Neural progenitor cell (in vitro differentiated cells): ENCODE measurements around the gene KNG1. TPM values are rescaled to one million over a fixed set of nuclear protein-coding genes. Genes with fewer than 3 reads are reported as not detected.
A peak's percentile ranks its signal among the peaks of the same experiment; 100 is the strongest.

ENCODE experiments used
- DNase-seq: peaks from one replicate; pipeline ENCODE4 v3.0.0-alpha.2; 2016; ENCODE audit warnings: low spot score
- H2AFZ ChIP-seq: fragments of 200-600 bp; sonication (generic); replicated peaks from 2 replicates; pipeline ENCODE4 v1.6.1; 2016; ENCODE audit warnings: antibody characterized with exemption
- H3F3A ChIP-seq: fragments of 200-600 bp; sonication (generic); 2 replicates; pipeline ENCODE4 v1.6.1; 2016; ENCODE audit warnings: antibody characterized with exemption, low read depth
- H3K27ac ChIP-seq: fragments of 200-600 bp; sonication (generic); 2 replicates; pipeline ENCODE4 v1.5.1; 2016; ENCODE audit warnings: mild to moderate bottlenecking
- H3K27me3 ChIP-seq: fragments of 200-600 bp; sonication (generic); 2 replicates; pipeline ENCODE4 v1.6.1; 2016; ENCODE audit warnings: mild to moderate bottlenecking, moderate library complexity
- H3K36me3 ChIP-seq: fragments of 200-600 bp; sonication (generic); 2 replicates; pipeline ENCODE4 v1.5.1; 2016
- H3K4me1 ChIP-seq: fragments of 200-600 bp; sonication (generic); 2 replicates; pipeline ENCODE4 v1.6.1; 2016; ENCODE audit warnings: mixed run types
- H3K4me2 ChIP-seq: fragments of 200-600 bp; sonication (generic); 2 replicates; pipeline ENCODE4 v1.6.1; 2016
- H3K4me3 ChIP-seq: fragments of 200-600 bp; sonication (generic); 2 replicates; pipeline ENCODE4 v1.5.1; 2016
- H3K79me2 ChIP-seq: fragments of 200-600 bp; sonication (generic); 2 replicates; pipeline ENCODE4 v1.6.1; 2016; ENCODE audit warnings: low read depth
- H3K9ac ChIP-seq: fragments of 200-600 bp; sonication (generic); 2 replicates; pipeline ENCODE4 v1.6.1; 2016
- H3K9me3 ChIP-seq: fragments of 200-600 bp; sonication (generic); 2 replicates; pipeline ENCODE4 v1.5.1; 2016; ENCODE audit warnings: low read depth
- H4K20me1 ChIP-seq: fragments of 200-600 bp; sonication (generic); 2 replicates; pipeline ENCODE4 v1.6.1; 2016; ENCODE audit warnings: low read depth
- H3K27ac Mint-ChIP-seq: 3 replicates; pipeline ENCODE4 v1.8.0; 2021; ENCODE audit warnings: mixed read lengths
- H3K27me3 Mint-ChIP-seq: 2 replicates; pipeline ENCODE4 v1.8.0; 2022; ENCODE audit warnings: low read depth, mild to moderate bottlenecking, inconsistent platforms, moderate library complexity, mixed read lengths; ENCODE audit not compliant: insufficient read depth
- H3K36me3 Mint-ChIP-seq: 3 replicates; pipeline ENCODE4 v1.8.0; 2021; ENCODE audit warnings: mixed read lengths
- H3K4me1 Mint-ChIP-seq: 3 replicates; pipeline ENCODE4 v1.8.0; 2021; ENCODE audit warnings: mixed read lengths
- H3K4me3 Mint-ChIP-seq: 3 replicates; pipeline ENCODE4 v1.8.0; 2021; ENCODE audit warnings: mild to moderate bottlenecking, moderate library complexity, mixed read lengths
- H3K9me3 Mint-ChIP-seq: 3 replicates; pipeline ENCODE4 v1.8.0; 2020; ENCODE audit warnings: mixed read lengths
- EZH2 ChIP-seq: fragments of 200-600 bp; sonication (generic); IDR thresholded peaks from 2 replicates; pipeline ENCODE4 v1.6.1; 2017; ENCODE audit warnings: antibody characterized with exemption, mild to moderate bottlenecking, moderate library complexity
- EZH2phosphoT487 ChIP-seq: fragments of 200-600 bp; sonication (generic); IDR thresholded peaks from 2 replicates; pipeline ENCODE4 v1.6.1; 2017; ENCODE audit warnings: antibody characterized with exemption
- total RNA-seq: library from RNA; depleted of rRNA; stranded (reverse); fragments of >200 nt; gene quantifications from 2 replicates; pipeline ENCODE4 v1.2.3, GENCODE V29; 2015; ENCODE audit warnings: low replicate concordance
- TF ChIP-seq, protein P1 (sequence below): fragments of 200-600 bp; sonication (generic); IDR thresholded peaks from 2 replicates; pipeline ENCODE4 v1.5.1; 2017; ENCODE audit warnings: antibody characterized with exemption, mild to moderate bottlenecking

Gene KNG1
- total RNA-seq, 1 donor from 2014 or later, result not detected

DNA sequence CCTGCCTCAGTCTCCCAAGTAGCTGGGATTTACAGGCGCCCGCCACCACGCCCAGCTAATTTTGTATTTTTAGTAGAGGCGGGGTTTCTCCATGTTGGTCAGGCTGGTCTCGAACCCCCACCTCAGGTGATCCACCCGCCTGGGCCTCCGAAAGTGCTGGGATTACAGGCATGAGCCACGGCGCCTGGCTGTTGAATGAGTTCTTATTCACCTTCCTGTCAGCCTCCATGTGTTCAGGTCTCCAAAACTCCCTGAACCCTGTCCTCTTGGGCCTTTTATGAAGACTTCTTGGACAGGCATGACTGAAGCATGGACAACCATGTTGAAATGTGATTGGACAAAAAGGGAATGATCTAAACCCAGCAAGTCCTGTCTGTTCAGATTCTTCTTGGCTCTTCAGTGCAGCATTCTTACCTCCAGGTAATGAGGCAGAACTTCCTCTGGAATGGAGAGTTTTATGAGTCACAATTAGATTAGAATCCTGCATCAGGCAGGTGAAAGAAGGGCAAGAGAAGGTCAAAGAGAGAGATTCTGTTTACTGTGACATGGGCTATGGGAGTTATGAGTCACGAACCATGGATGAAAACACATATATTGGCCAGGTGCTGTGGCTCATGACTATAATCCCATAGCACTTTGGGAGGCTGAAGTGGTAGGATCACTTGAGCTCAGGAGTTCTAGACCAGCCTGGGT lies 43.1 kb downstream of the KNG1 start:
- Histone ChIP-seq H3K27ac (no peak overlapping the region), H3F3A (no peaks in the 10 kb centered on the region), H3K4me3 (no peak overlapping the region), H3K79me2 (no peaks in the 10 kb centered on the region), H3K4me1 (no peaks in the 10 kb centered on the region), H3K9ac (no peak overlapping the region), H3K4me2 (no peak overlapping the region), H4K20me1 (no peaks in the 10 kb centered on the region), H3K9me3 (no peaks in the 10 kb centered on the region), H3K36me3 (no peaks in the 10 kb centered on the region), H2AFZ (no peak overlapping the region), H3K27me3 (no peaks in the 10 kb centered on the region)
- Mint-ChIP-seq H3K4me3 (no peak overlapping the region), H3K27ac (no peak overlapping the region), H3K36me3 (no peaks in the 10 kb centered on the region), H3K27me3 (peaks cover 2% of the 10 kb centered on the region), H3K9me3 (peaks cover 3% of the 10 kb centered on the region), H3K4me1 (peaks cover 6% of the 10 kb centered on the region)
- DNase-seq, result no peak
- TF ChIP-seq EZH2 (no peak), EZH2phosphoT487 (no peak)
- TF ChIP-seq, protein P1, sequence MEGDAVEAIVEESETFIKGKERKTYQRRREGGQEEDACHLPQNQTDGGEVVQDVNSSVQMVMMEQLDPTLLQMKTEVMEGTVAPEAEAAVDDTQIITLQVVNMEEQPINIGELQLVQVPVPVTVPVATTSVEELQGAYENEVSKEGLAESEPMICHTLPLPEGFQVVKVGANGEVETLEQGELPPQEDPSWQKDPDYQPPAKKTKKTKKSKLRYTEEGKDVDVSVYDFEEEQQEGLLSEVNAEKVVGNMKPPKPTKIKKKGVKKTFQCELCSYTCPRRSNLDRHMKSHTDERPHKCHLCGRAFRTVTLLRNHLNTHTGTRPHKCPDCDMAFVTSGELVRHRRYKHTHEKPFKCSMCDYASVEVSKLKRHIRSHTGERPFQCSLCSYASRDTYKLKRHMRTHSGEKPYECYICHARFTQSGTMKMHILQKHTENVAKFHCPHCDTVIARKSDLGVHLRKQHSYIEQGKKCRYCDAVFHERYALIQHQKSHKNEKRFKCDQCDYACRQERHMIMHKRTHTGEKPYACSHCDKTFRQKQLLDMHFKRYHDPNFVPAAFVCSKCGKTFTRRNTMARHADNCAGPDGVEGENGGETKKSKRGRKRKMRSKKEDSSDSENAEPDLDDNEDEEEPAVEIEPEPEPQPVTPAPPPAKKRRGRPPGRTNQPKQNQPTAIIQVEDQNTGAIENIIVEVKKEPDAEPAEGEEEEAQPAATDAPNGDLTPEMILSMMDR, result no peak

DNA sequence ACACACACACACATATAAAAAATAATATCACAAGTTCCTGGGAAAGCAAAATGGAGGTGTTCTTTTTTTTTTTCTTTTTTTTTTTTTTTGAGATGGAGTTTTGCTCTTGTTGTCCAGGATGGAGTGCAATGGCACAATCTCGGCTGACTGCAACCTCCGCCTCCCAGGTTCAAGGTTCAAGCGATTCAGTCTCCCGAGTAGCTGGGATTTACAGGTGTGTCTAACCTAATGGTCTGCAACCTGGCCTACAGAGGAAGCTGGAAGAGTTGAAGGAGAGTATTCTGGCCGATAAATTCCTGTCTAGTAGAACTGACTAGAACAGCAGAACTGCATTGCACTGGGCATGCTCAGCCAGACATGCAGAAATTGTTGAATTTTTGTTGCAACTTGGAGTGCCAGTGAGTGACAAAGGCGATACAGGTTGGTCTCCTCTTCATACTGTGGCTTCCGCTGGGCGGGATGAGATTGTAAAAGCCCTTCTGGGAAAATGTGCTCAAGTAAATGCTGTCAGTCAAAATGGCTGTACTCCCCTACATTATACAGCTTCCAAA lies 43.8 kb downstream of the KNG1 start:
- H3K9me3 ChIP-seq, result no peaks in the 10 kb centered on the region
- H3K36me3 ChIP-seq, result no peaks in the 10 kb centered on the region
- no peak overlapping the region for H3K4me3 ChIP-seq
- H3K9ac ChIP-seq, result no peak overlapping the region
- no peak overlapping the region for H3K4me2 ChIP-seq
- no peak for DNase-seq
- Mint-ChIP-seq H3K4me1 (peaks cover 6% of the 10 kb centered on the region), H3K9me3 (peaks cover 4% of the 10 kb centered on the region), H3K27me3 (peaks cover 2% of the 10 kb centered on the region), H3K27ac (no peak overlapping the region), H3K4me3 (no peak overlapping the region), H3K36me3 (no peaks in the 10 kb centered on the region)
- H3K27ac ChIP-seq, result no peak overlapping the region
- no peaks in the 10 kb centered on the region for H3K4me1 ChIP-seq
- H4K20me1 ChIP-seq, result no peaks in the 10 kb centered on the region
- H3K27me3 ChIP-seq, result no peaks in the 10 kb centered on the region
- H2AFZ ChIP-seq, result peak overlapping the region; percentile 34
- H3K79me2 ChIP-seq, result no peaks in the 10 kb centered on the region
- no peaks in the 10 kb centered on the region for H3F3A ChIP-seq
- no peak for TF ChIP-seq EZH2phosphoT487
- TF ChIP-seq, protein P1, result no peak
- no peak for TF ChIP-seq EZH2

DNA sequence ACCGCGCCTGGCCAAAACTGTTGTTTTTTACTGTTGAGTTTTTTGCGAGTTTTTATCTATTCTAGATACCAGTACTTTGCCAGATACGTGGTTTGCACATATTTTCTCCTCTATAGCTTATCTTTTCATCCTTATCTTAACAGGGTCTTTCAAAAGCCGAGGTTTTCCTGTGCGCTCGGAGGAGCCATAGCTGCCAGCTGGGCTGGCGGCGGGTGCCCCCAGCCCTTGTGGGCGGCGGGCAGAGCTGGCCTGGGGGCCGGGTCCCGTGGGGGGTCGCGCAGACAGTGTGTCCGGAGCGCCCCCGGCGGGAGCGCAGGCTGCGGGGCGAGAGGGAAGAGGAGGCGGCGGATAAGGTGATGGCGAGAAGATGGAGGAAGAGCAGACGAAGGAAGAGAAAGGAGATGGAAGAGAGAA lies 55.1 kb downstream of the KNG1 start:
- no peak for TF ChIP-seq EZH2phosphoT487
- no peak for TF ChIP-seq EZH2
- TF ChIP-seq, protein P1, result peak; percentile 8
- Histone ChIP-seq H3K4me1 (no peaks in the 10 kb centered on the region), H3K9ac (no peak overlapping the region), H3K79me2 (no peaks in the 10 kb centered on the region), H4K20me1 (no peaks in the 10 kb centered on the region), H3K4me3 (no peak overlapping the region), H3K36me3 (no peaks in the 10 kb centered on the region), H3K27me3 (peaks cover 11% of the 10 kb centered on the region), H3K9me3 (no peaks in the 10 kb centered on the region), H3F3A (no peaks in the 10 kb centered on the region), H3K27ac (no peak overlapping the region), H3K4me2 (peak overlapping the region; percentile 38), H2AFZ (peak overlapping the region; percentile 72)
- Mint-ChIP-seq H3K27ac (no peak overlapping the region), H3K9me3 (no peaks in the 10 kb centered on the region), H3K27me3 (no peaks in the 10 kb centered on the region), H3K4me3 (no peak overlapping the region), H3K4me1 (peaks cover 8% of the 10 kb centered on the region), H3K36me3 (no peaks in the 10 kb centered on the region)
- no peak for DNase-seq
